ENCODE data around the gene GTPBP2. TPM values are rescaled to one million over a fixed set of nuclear protein-coding genes. Genes with fewer than 3 reads are reported as not detected.

Gene GTPBP2
- total RNA-seq, 1 experiment from 2014 or later = 72.2 TPM

DNA sequence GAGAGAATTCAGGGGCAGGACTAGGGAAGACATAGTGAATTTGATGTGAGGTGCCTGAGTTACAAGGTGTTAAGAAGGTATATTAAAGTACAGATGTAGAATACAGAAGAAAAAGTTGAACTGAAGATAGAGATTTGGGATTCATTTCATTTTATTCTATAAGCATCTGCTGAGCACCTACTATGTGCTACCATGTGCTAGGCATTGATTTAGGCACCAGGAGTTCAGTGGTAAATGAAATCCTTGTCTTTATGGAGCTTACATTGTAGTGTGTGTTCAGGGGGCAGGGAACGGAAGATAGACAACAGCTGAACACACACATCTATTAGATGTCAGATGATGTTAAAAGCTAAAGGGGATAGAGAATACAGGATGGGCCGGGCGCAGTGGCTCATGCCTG lies 18.5 kb upstream of the GTPBP2 start:
- no peak overlapping the region for H2BK12ac ChIP-seq (ENCODE audit: insufficient read length, low read depth, low read length)
- H3K9ac ChIP-seq (ENCODE audit: extremely low read depth, insufficient read length, low read length) = no peak overlapping the region
- H3K36me3 Mint-ChIP-seq (ENCODE audit: insufficient read depth in 1 of 3, low read depth in 3 of 3) = peaks cover 0 to 2% (median 0%) of the 10 kb centered on the region in 3 experiments; a peak in 1 of 7 replicates
- WGBS (ENCODE audit: extremely low coverage, insufficient read length, low lambda C conversion rate) = no CpG with 5 or more reads among the region's 3 CpGs
- no peaks in the 10 kb centered on the region for H4K20me1 ChIP-seq (ENCODE audit: control insufficient read depth, insufficient read depth, insufficient read length)
- H2BK5ac ChIP-seq (ENCODE audit: insufficient read length, low read length) = no peak overlapping the region
- H3K27me3 Mint-ChIP-seq (ENCODE audit: low read depth) = no peaks in the 10 kb centered on the region; the same call in none of the 2 replicates
- H2BK15ac ChIP-seq (ENCODE audit: low read depth, low read length) = no peak overlapping the region
- no peaks in the 10 kb centered on the region for H3K79me2 ChIP-seq (ENCODE audit: insufficient read depth, low read length)
- H3K9me3 Mint-ChIP-seq = no peaks in the 10 kb centered on the region
- H2AFZ ChIP-seq (ENCODE audit: low read length) = no peak overlapping the region
- TF ChIP-seq, protein P1, sequence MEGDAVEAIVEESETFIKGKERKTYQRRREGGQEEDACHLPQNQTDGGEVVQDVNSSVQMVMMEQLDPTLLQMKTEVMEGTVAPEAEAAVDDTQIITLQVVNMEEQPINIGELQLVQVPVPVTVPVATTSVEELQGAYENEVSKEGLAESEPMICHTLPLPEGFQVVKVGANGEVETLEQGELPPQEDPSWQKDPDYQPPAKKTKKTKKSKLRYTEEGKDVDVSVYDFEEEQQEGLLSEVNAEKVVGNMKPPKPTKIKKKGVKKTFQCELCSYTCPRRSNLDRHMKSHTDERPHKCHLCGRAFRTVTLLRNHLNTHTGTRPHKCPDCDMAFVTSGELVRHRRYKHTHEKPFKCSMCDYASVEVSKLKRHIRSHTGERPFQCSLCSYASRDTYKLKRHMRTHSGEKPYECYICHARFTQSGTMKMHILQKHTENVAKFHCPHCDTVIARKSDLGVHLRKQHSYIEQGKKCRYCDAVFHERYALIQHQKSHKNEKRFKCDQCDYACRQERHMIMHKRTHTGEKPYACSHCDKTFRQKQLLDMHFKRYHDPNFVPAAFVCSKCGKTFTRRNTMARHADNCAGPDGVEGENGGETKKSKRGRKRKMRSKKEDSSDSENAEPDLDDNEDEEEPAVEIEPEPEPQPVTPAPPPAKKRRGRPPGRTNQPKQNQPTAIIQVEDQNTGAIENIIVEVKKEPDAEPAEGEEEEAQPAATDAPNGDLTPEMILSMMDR (conservative IDR thresholded peaks at IDR 0.05) = no peak
- no peak overlapping the region for H3K4me3 Mint-ChIP-seq
- H2AK5ac ChIP-seq (ENCODE audit: insufficient read length, low read length) = no peak overlapping the region
- no peak overlapping the region for H3T11ph ChIP-seq (ENCODE audit: low read length)
- H3K27ac Mint-ChIP-seq = no peak overlapping the region
- H3K23me2 ChIP-seq (ENCODE audit: insufficient read length, low read depth, low read length, poor library complexity, severe bottlenecking) = no peaks in the 10 kb centered on the region
- H3K4me2 ChIP-seq (ENCODE audit: insufficient read depth, insufficient read length, low read length) = no peak overlapping the region
- no peak overlapping the region for H4K91ac ChIP-seq (ENCODE audit: insufficient read length, low read depth, low read length)
- H3K27me3 ChIP-seq (ENCODE audit: insufficient read depth, low read length) = no peaks in the 10 kb centered on the region
- H3K4me1 ChIP-seq (ENCODE audit: insufficient read depth, low read length) = no peaks in the 10 kb centered on the region
- H3K14ac ChIP-seq (ENCODE audit: insufficient read depth, low read length) = no peak overlapping the region
- H3K27ac ChIP-seq (ENCODE audit: insufficient read length, low read depth, low read length) = no peak overlapping the region
- H3K56ac ChIP-seq (ENCODE audit: insufficient read length, low read depth, low read length) = no peak overlapping the region
- H4K8ac ChIP-seq (replicated peaks; ENCODE audit: insufficient read length, low read depth, low read length) = no peak overlapping the region
- H3K79me1 ChIP-seq (ENCODE audit: insufficient read depth, low read depth, low read length, poor library complexity, severe bottlenecking) = no peaks in the 10 kb centered on the region
- no peak overlapping the region for H4K5ac ChIP-seq (ENCODE audit: insufficient read length, low read depth, low read length)
- no peak overlapping the region for H3K4ac ChIP-seq (ENCODE audit: low read depth, low read length)
- peaks cover 17 to 18% of the 10 kb centered on the region in 2 experiments for H3K4me1 Mint-ChIP-seq
- no peak overlapping the region for H3K23ac ChIP-seq (ENCODE audit: insufficient read length, low read depth, low read length)
- H3K18ac ChIP-seq (ENCODE audit: insufficient read length, low read depth, low read length) = no peak overlapping the region
- H2BK20ac ChIP-seq (ENCODE audit: low read depth, low read length, poor library complexity, severe bottlenecking) = no peak overlapping the region
- no peak for DNase-seq
- H3K9me3 ChIP-seq (ENCODE audit: control insufficient read depth, low read depth, low read length) = no peaks in the 10 kb centered on the region
- no peak overlapping the region for H2BK120ac ChIP-seq (ENCODE audit: low read depth, low read length, poor library complexity, severe bottlenecking)
